Vagina (tissue), 2 donors: ENCODE results near the gene TBCD. TPM values are rescaled to one million over a fixed set of nuclear protein-coding genes. Genes with fewer than 3 reads are reported as not detected.

ENCODE experiments used
- DNase-seq, 2 donors: peaks; one replicate each; pipeline ENCODE4 v3.0.0-alpha.2; 2017; ENCODE audit errors: extremely low spot score in 2 of 2
- H3K27ac ChIP-seq: fragments of 200-600 bp; sonication (generic); one replicate; pipeline ENCODE4 v1.5.1; 2019
- H3K27me3 ChIP-seq: fragments of 200-600 bp; sonication (generic); one replicate; pipeline ENCODE4 v1.5.1; 2019
- H3K36me3 ChIP-seq, 2 donors: fragments of 200-600 bp; sonication (generic); one replicate each; pipeline ENCODE4 v1.5.1; 2017 to 2019
- H3K4me1 ChIP-seq: fragments of 200-600 bp; sonication (generic); one replicate; pipeline ENCODE4 v1.5.1; 2019
- H3K4me3 ChIP-seq, 2 donors: fragments of 200-600 bp; sonication (generic); 1 replicate in 1 of 2; 2 replicates in 1 of 2; pipeline ENCODE4 v1.5.1; 2016 to 2019
- H3K9me3 ChIP-seq: fragments of 200-600 bp; sonication (generic); one replicate; pipeline ENCODE4 v1.5.1; 2019
- POLR2A ChIP-seq, 2 donors: fragments of 450-650 bp; IDR thresholded peaks; one replicate each; pipeline ENCODE4 v1.6.1; 2017; ENCODE audit warnings: antibody characterized with exemption in 2 of 2, mild to moderate bottlenecking in 2 of 2, moderate library complexity in 2 of 2
- POLR2AphosphoS5 ChIP-seq, 2 donors: sonication (generic); formaldehyde crosslinking; IDR thresholded peaks; one replicate each; pipeline ENCODE4 v1.9.0; 2017; ENCODE audit warnings: antibody characterized with exemption in 2 of 2, mild to moderate bottlenecking in 2 of 2, low read depth in 1 of 2; ENCODE audit not compliant: insufficient read depth in 1 of 2
- intact Hi-C: fragments of 100-400 bp; cut with DNase I; formaldehyde crosslinking; loops from one replicate; pipeline ENCODE4 v1.15.1; 2023
- total RNA-seq: library from RNA; depleted of rRNA; stranded (reverse); fragments of >200 nt; gene quantifications from one replicate; pipeline ENCODE4 v1.2.3, GENCODE V29; 2016
- TF ChIP-seq, protein P1 (sequence below), 3 experiments: fragments of 450-650 bp in 2 of 3; fragments of 200-600 bp in 1 of 3; sonication (generic) in 1 of 3; IDR thresholded peaks; one replicate each; pipeline ENCODE4 v1.5.1; 2017 to 2019; ENCODE audit warnings: antibody characterized with exemption in 3 of 3, mild to moderate bottlenecking in 2 of 3, moderate library complexity in 2 of 3

Gene TBCD
- total RNA-seq, 1 donor from 2014 or later, result 79.3 TPM

- H3K27ac ChIP-seq, result no peak overlapping the region
- peaks cover 6% of the 10 kb centered on the region for H3K4me1 ChIP-seq
- no peaks in the 10 kb centered on the region for H3K27me3 ChIP-seq
- H3K36me3 ChIP-seq, result peaks cover 0 to 17% of the 10 kb centered on the region in 2 donors
- H3K9me3 ChIP-seq, result no peaks in the 10 kb centered on the region
- DNase-seq, result no peak
- no peak overlapping the region for H3K4me3 ChIP-seq
- intact Hi-C loops, result loop anchor here (5.0 kb wide), 1 partner anchor 180 kb away; the partner anchor contains the start of gene WDR45B
- TF ChIP-seq POLR2A (IDR thresholded peaks at IDR 0.05), result no peak
- TF ChIP-seq POLR2AphosphoS5 (IDR thresholded peaks at IDR 0.05; ENCODE audit: insufficient read depth in 1 of 2, low read depth in 1 of 2), result no peak
- TF ChIP-seq, protein P1, sequence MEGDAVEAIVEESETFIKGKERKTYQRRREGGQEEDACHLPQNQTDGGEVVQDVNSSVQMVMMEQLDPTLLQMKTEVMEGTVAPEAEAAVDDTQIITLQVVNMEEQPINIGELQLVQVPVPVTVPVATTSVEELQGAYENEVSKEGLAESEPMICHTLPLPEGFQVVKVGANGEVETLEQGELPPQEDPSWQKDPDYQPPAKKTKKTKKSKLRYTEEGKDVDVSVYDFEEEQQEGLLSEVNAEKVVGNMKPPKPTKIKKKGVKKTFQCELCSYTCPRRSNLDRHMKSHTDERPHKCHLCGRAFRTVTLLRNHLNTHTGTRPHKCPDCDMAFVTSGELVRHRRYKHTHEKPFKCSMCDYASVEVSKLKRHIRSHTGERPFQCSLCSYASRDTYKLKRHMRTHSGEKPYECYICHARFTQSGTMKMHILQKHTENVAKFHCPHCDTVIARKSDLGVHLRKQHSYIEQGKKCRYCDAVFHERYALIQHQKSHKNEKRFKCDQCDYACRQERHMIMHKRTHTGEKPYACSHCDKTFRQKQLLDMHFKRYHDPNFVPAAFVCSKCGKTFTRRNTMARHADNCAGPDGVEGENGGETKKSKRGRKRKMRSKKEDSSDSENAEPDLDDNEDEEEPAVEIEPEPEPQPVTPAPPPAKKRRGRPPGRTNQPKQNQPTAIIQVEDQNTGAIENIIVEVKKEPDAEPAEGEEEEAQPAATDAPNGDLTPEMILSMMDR (IDR thresholded peaks at IDR 0.05), result no peak
Measured at GRCh38 chr17:82826956-82827355, 75.1 kb downstream of the TBCD start.

DNA sequence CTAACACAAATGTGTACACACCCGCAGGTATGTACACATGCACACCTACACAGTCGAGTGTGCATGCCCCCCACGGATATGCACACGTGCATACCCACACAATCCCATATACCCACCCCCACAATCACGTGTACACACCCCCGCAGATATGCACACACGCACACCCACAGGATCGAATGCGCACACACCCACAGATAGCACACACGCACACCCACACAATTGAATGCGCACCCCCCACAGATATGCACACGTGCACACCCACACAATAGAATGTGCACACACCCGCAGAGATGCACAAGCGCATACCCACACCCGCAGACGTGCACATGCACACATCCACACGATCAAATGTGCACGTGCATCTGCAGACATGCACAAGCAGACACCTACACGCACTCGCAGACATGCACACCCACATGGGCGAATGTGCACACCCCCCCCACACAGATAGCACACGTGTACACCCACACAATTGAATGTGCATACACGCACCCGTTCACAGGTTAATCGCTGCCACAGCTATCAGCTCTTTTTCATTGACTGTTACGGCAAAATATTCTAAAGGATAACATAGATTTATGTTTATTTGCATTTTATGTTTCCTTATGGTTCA lies 77.1 kb downstream of the TBCD start:
- intact Hi-C loops, result loop anchor here (5.0 kb wide), 1 partner anchor 182 kb away; the partner anchor contains the start of gene WDR45B
- no peaks in the 10 kb centered on the region for H3K27me3 ChIP-seq
- no peak for TF ChIP-seq POLR2A (IDR thresholded peaks at IDR 0.05)
- TF ChIP-seq, protein P1 (IDR thresholded peaks at IDR 0.05), result no peak
- no peak for TF ChIP-seq POLR2AphosphoS5 (IDR thresholded peaks at IDR 0.05; ENCODE audit: insufficient read depth in 1 of 2, low read depth in 1 of 2)
- H3K36me3 ChIP-seq, result peaks cover 0 to 31% of the 10 kb centered on the region in 2 donors
- no peaks in the 10 kb centered on the region for H3K9me3 ChIP-seq
- H3K27ac ChIP-seq, result no peak overlapping the region
- DNase-seq, result no peak
- peaks cover 6% of the 10 kb centered on the region for H3K4me1 ChIP-seq
- H3K4me3 ChIP-seq, result no peak overlapping the region

GRCh38 chr17:82830249-82830661 lies 78.4 kb downstream of the TBCD start:
- peaks cover 0 to 31% of the 10 kb centered on the region in 2 donors for H3K36me3 ChIP-seq
- no peak for DNase-seq
- H3K4me1 ChIP-seq, result peaks cover 6% of the 10 kb centered on the region
- no peaks in the 10 kb centered on the region for H3K27me3 ChIP-seq
- TF ChIP-seq, protein P1 (IDR thresholded peaks at IDR 0.05), result no peak
- TF ChIP-seq POLR2AphosphoS5 (IDR thresholded peaks at IDR 0.05; ENCODE audit: insufficient read depth in 1 of 2, low read depth in 1 of 2) (no peak), POLR2A (IDR thresholded peaks at IDR 0.05) (no peak)
- peak overlapping the region in 1 of 2 donors; percentile 6 for H3K4me3 ChIP-seq
- H3K27ac ChIP-seq, result no peak overlapping the region
- H3K9me3 ChIP-seq, result no peaks in the 10 kb centered on the region
- intact Hi-C loops, result no loop called here

DNA sequence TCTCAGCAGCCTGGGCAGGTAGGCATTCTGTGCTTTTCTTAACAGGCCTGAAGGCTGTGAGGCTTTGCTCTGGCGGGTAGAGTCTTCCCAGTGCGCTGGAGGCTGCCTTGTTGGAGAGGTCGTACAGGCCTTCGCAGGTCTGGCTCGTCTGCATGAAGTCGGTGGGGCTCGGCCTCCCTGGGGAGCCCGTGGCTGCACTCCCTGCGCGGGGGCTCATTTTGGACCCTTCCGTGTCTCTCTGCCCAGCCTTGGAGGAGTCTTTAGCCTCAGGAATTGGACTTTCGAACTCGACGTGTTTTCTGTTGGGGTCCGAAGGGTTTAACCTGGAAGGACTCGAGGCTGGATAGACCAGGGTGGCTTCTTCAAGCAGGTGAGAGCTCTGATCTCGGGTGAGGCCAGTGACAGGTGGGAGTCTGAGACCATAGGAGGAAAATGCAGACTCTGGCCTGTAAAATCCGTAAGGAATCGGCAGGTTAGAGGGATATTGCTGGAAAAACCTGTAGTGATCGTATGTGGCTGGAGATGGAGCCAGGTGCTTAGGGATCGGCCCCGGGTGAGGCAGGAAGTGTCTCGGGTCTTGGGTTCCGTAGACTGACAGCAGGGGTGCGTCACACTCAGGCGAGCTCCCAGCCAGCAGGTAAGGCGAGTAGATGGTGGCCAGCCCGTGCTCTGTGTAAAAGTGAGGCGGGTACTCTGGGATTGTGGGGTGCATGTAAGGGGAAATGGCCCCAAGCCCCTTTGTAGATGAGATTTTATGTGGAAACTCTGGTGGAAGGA lies 79.4 kb downstream of the TBCD start:
- peaks cover 0 to 31% of the 10 kb centered on the region in 2 donors for H3K36me3 ChIP-seq
- DNase-seq, result no peak
- no peak overlapping the region for H3K27ac ChIP-seq
- H3K9me3 ChIP-seq, result no peaks in the 10 kb centered on the region
- H3K4me3 ChIP-seq, result no peak overlapping the region
- intact Hi-C loops, result no loop called here
- TF ChIP-seq, protein P1 (IDR thresholded peaks at IDR 0.05), result no peak
- no peak for TF ChIP-seq POLR2AphosphoS5 (IDR thresholded peaks at IDR 0.05; ENCODE audit: insufficient read depth in 1 of 2, low read depth in 1 of 2)
- no peak for TF ChIP-seq POLR2A (IDR thresholded peaks at IDR 0.05)
- peaks cover 6% of the 10 kb centered on the region for H3K4me1 ChIP-seq
- H3K27me3 ChIP-seq, result no peaks in the 10 kb centered on the region

DNA sequence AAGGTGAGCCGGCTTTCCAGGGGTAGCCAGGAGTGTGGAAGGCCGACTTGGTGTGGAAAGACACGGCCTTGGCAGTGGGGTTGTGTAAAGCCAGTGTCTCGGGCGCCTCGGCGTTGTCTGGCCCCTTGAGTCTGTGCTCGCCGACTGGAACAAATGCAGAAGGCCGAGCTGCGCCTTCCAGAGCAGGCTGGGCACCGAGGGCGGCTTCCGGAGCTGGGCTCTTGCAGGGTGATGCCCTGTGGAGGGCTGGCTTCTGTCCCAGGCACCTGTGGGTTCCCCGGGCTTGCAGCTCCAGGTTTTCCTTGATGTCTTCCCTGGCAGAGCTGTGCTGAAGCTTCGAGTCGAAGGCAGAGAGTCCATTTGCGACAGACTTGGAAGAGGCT lies 79.9 kb downstream of the TBCD start:
- TF ChIP-seq, protein P1 (IDR thresholded peaks at IDR 0.05), result no peak
- TF ChIP-seq POLR2AphosphoS5 (IDR thresholded peaks at IDR 0.05; ENCODE audit: insufficient read depth in 1 of 2, low read depth in 1 of 2) (no peak), POLR2A (IDR thresholded peaks at IDR 0.05) (no peak)
- H3K36me3 ChIP-seq, result peaks cover 0 to 31% of the 10 kb centered on the region in 2 donors
- no peak for DNase-seq
- no peak overlapping the region for H3K4me3 ChIP-seq
- no peaks in the 10 kb centered on the region for H3K9me3 ChIP-seq
- H3K27me3 ChIP-seq, result no peaks in the 10 kb centered on the region
- intact Hi-C loops, result no loop called here
- no peak overlapping the region for H3K27ac ChIP-seq
- H3K4me1 ChIP-seq, result peaks cover 9% of the 10 kb centered on the region
